ENCODE data around the gene SEMA3A.
A peak's percentile ranks its signal among the peaks of the same experiment; 100 is the strongest.
"Not testable (repeated sequence)": the region's sequence is repeated elsewhere in the genome, so short reads cannot be mapped to it uniquely, and the experiment has no call there.

SEMA3A gene

GRCh38 chr7:84057576-84057975 lies 137.0 kb downstream of the SEMA3A start:
- no peak for DNase-seq

GRCh38 chr7:84055904-84056605 lies 138.5 kb downstream of the SEMA3A start:
- no peak for DNase-seq

GRCh38 chr7:84055199-84055598 lies 139.4 kb downstream of the SEMA3A start:
- DNase-seq: not testable (repeated sequence)

DNA sequence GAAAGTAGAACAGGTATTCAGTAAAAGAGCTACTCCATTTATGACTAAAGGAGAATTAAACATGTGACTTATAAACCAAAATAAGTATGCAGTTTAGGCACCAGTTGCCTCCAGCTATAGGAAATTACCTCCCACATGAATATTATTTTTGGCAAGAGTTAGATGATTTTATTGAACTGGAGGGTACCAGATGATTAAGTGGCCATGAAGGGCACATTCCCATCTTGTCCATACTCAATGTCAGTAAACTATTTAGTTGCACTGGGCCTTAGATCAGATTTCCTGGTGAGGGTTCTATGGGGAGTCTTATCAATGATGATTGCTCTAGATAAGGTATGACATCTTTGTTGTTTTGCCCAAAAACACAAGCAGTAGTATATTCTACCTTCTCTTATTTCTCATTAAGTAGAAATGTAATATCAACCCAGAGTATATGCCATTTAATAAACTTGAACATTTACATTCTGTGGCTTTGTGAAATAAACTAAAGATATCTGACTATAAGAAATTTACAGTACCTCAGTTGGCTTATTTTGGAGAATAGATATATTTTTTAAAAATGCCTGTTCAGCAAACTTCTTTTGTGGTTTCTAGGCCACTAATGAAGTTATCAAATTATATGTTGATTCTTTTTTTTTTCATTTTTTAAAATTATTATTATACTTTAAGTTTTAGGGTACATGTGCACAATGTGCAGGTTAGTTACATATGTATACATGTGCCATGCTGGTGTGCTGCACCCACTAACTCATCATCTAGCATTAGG lies 145.3 kb downstream of the SEMA3A start:
- no peak for DNase-seq

DNA sequence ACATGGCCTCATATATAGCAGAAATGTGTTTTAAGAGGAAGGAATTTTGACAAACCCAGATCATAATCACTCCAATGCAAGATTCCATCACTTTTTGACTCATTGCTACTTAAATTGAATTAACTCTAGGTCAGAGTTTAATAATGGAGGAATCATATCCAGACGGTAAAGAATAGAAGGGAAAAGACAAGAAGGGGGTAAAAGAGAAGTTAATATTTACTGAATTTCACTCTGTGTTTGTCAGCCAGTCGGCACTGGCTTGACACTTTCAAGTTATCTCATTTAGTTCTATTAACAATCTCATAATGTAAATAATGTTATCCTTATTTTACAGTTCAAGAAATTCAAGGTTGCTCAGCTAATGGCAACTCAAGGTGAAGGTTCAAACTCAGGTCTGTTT lies 147.5 kb downstream of the SEMA3A start:
- DNase-seq: no peak

DNA sequence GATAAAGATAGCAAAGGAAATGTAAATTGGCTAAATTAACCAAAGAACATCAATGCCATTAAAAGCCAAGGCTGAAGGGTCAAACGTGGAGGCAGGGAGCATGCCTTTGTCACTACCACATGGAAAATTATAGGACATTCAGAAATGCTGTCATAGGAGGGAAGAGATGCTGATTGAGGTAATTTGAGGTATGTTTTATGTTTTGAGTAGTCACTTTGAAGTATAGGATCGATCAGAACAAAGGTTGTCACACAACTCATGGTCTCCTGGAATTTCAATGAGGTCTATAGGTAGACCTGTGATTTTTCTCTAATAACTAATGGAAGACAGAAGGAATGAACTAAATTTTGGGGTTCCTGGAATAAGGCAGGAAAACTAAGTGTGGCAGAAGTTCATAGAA lies 149.8 kb downstream of the SEMA3A start:
- DNase-seq: no peak

DNA sequence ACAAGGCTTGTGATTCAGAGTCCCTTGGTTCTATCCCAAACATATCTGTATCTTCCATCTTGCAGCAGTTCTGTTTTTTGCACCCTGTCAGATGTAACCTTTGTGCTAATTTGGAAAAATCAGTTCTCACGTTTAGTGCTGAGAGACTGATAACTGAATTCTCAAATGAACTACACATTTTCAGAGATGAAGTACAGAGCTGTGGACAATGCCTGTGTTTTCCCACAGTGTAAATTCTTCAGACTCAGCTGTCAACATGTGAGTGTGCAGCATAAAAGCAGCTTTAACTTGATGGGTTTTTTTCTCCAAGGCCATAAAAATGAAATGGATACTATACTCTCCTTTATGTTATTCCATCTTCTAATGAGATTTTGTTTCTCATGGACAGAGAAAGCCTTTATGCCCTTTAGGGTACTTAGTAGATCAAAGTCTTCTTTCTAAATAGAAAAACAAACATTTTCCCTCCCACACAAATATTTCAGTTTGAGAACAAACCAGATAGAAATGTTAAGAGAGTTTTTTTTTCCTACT lies 150.9 kb downstream of the SEMA3A start:
- DNase-seq: no peak

- DNase-seq: peak; percentile 30
Observed at GRCh38 chr7:84042110-84042539, 152.5 kb downstream of the SEMA3A start.

DNA sequence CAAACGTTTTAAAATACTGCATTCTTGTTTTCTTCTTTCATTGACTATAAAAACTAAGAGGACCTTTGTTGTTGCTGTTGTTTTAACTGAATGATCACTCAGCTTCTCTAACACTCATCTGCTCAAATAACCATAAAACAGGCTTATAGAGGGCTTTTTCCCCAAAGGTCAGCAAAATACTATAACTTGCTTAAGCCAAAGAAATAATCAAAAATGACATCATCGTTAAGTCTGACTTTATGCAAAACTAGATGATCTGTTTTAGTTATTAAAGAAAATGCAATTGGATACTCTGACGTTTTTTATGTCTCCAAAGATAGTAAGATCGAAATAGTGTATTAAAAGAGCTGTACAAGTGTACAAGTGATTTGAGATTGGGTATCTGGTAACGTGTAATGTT lies 152.9 kb downstream of the SEMA3A start:
- DNase-seq: no peak

DNA sequence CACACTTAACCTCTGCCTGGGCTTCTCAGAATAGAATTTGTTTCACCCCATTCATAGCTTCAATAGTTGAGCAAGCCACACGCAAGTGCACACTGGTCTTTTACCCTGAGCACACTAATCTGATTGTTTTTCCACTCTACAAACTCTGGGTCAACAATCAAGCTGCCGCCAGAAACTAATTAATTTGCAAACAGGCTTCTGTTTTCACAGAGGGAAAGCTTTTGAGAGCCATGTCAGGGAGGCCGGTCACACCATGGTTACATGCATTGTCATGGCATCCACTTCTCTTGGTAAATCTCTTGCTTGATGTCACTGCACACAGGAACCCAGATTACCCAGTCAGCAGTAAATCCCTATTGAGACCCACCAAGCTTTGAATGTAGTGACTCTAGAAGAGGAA lies 154.2 kb downstream of the SEMA3A start:
- no peak for DNase-seq

- no peak for DNase-seq
Observed at GRCh38 chr7:84039432-84039831, 155.2 kb downstream of the SEMA3A start.

DNA sequence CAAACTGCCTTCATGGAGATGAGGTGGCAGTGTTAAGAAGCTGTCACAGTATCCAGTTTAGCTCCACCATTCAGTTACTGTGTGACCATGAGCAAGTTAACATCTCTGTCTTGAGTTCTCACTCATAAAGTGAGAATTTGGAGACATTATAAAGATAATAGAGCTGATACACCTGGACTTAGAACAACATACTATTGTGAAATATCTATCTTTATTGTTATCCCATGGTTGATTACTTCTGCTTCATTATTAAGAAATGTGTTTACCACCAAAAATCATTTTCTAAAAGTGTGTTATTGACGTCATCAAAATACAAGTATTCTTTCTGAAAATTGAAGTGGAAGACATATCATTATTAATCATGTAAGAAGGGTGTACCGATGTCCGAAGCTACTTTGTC lies 166.9 kb downstream of the SEMA3A start:
- no peak for DNase-seq

DNA sequence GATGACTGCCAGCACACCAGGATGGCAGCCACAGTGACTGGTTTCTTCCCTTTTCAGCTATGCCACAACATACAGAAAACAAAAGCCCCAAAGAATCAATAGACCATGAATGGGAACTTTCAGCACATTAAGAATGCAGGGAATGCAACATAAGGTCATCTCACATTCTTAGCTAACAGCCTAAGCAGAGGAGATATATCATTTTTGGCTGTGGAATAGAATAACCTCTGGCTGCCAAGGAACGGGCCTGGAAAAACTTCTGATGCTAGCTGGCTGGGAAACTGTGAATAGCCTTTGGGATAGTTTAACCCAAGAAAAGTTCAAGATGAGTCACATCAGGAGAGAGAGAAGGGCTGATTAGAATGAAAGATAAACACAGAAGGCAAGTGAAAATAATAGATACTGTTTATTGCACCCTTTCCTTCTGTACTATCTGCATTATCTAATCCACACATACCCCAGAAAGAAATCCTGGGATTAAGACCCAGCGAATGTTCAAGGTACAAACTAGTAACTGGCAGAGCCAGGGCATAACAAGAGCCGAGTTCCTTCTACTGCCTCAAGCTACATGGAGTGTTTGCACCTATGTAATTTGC lies 169.2 kb downstream of the SEMA3A start:
- peak; percentile 99 for DNase-seq

GRCh38 chr7:84022684-84023308 lies 171.8 kb downstream of the SEMA3A start:
- no peak for DNase-seq

GRCh38 chr7:84022009-84022408 lies 172.6 kb downstream of the SEMA3A start:
- DNase-seq: no peak

GRCh38 chr7:84021292-84021908 lies 173.2 kb downstream of the SEMA3A start:
- DNase-seq: no peak

DNA sequence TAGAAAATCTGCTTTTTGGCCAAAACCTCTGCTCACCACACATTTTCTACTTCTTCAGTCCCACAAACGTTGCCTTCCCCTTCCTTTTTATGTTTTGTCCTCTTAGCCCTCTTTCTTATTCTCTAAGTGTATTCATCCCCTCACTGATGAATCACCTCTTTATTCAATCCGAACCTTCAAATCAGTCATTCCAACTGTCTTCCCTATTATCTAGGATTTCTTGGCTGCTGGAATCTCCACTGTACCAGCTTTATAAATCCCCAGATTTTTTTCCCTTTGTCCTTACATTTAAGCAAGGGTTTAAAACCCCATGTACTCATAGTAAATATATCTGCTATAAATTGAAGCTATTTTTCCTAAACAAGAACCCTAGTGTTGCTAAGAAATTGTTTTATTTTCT lies 176.9 kb downstream of the SEMA3A start:
- DNase-seq: no peak

- DNase-seq: no peak
Observed at GRCh38 chr7:84013616-84014240, 180.9 kb downstream of the SEMA3A start.

DNA sequence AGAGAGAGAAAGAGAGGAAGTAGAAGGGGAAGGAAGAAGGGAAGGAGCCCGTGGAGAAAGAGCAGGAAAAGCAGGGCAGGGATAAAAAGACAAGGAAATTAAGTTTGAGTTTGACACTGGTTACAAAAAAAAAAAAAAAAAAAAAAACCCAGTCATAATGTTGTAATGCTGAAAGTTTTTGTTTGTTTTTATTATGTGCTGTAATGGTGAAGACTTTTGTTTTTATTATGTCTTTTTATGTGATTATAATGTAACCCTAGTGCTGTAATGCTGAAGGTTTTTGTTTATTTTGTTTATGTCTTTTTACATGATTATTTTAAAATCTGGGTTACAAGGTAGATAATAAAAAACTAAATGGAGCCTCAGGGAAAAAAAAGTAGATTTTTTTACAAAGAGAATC lies 184.8 kb downstream of the SEMA3A start:
- no peak for DNase-seq

DNA sequence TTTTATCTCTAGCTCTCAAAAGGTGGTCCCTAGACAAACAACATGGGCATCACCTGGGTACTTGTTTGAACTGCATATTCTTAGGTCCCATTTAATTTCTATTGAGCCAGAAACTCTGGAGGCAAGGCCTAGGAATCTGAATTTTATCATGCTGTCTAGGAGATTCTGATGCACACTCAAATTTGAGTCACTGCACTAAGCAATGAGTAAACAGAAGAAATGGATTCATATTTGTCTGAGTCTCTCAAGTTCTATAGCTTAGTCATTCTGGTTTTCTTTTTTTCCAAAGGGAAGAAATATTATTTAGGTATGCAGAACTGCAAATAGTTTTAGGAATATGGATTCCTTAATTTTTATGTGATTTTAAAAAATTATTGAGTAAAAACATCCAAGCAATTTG lies 185.5 kb downstream of the SEMA3A start:
- no peak for DNase-seq

- no peak for DNase-seq
Observed at GRCh38 chr7:84003191-84003590, 191.4 kb downstream of the SEMA3A start.

DNA sequence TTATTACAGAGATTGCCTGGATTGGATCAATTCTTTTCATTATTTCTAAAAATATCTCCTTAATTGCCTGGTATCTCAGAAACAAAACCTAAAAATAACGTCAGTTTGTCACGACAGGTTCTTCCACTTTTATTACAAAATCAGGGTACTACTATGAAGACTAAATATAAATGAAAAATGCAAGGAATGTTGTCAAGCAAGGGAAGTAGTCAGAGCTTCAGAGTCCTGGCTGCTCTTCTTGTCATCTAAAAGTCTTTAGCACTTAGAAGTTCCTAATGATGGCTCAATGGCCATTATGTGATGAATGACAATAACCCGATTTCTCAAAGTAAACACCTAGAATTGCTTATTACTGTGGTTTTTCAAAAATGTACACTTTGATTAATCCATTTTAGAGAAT lies 192.2 kb downstream of the SEMA3A start:
- DNase-seq: no peak
